Epithelial cell of proximal tubule (primary cell): ENCODE measurements around the gene UGT1A3. TPM values are rescaled to one million over a fixed set of nuclear protein-coding genes. Genes with fewer than 3 reads are reported as not detected.
"Not testable (repeated sequence)": the region's sequence is repeated elsewhere in the genome, so short reads cannot be mapped to it uniquely, and the experiment has no call there.

Experiments
- DNase-seq: peaks from one replicate; pipeline ENCODE4 v3.0.0-alpha.2; 2011; ENCODE audit warnings: low read depth
- H3K4me3 ChIP-seq: 2 replicates; pipeline ENCODE4 v1.5.1; 2011; ENCODE audit warnings: low read depth, mild to moderate bottlenecking, low read length
- CTCF ChIP-seq: conservative IDR thresholded peaks from 2 replicates; pipeline ENCODE4 v1.5.1; 2012; ENCODE audit warnings: low read depth, mild to moderate bottlenecking, low read length
- total RNA-seq: library from RNA; depleted of rRNA; stranded (reverse); fragments of >200 nt; gene quantifications from 2 replicates; pipeline ENCODE4 v1.2.3, GENCODE V29; 2015

UGT1A3 gene
- total RNA-seq, 1 donor from 2014 or later = not detected

- H3K4me3 ChIP-seq = no peak overlapping the region
- DNase-seq = no peak
- TF ChIP-seq CTCF = no peak
These were observed 17.8 kb downstream of the UGT1A3 start for GRCh38 chr2:233746475-233747282.

DNA sequence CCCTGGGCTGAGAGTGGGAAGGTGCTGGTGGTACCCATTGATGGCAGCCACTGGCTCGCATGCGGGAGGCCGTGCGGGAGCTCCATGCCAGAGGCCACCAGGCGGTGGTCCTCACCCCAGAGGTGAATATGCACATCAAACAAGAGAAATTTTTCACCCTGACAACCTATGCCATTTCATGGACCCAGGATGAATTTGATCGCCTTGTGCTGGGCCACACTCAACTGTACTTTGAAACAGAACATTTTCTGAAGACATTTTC lies 18.4 kb downstream of the UGT1A3 start:
- no peak overlapping the region for H3K4me3 ChIP-seq
- TF ChIP-seq CTCF = no peak
- DNase-seq = no peak

DNA sequence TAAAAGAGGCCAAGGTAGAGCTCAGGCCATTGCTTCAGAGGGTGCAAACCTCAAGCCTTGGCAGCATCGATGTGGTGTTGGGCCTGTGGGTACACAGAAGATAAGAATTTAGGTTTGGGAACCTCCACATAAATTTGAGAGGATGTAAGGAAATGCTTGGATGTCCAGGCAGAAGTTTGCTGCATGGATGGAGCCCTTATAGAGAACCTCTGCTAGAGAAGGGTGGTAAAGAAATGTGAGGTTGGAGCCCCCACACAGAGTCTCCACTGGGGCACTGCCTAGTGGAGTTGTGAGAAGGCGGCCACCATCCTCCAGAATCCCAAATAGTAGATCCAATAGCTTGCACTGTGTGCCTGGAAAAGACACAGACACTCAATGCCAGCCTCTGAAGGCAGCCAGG lies 21.8 kb downstream of the UGT1A3 start:
- DNase-seq, H3K4me3 ChIP-seq: not testable (repeated sequence)

- DNase-seq = not testable (repeated sequence)
These were observed 22.6 kb downstream of the UGT1A3 start for GRCh38 chr2:233751212-233752009.

DNA sequence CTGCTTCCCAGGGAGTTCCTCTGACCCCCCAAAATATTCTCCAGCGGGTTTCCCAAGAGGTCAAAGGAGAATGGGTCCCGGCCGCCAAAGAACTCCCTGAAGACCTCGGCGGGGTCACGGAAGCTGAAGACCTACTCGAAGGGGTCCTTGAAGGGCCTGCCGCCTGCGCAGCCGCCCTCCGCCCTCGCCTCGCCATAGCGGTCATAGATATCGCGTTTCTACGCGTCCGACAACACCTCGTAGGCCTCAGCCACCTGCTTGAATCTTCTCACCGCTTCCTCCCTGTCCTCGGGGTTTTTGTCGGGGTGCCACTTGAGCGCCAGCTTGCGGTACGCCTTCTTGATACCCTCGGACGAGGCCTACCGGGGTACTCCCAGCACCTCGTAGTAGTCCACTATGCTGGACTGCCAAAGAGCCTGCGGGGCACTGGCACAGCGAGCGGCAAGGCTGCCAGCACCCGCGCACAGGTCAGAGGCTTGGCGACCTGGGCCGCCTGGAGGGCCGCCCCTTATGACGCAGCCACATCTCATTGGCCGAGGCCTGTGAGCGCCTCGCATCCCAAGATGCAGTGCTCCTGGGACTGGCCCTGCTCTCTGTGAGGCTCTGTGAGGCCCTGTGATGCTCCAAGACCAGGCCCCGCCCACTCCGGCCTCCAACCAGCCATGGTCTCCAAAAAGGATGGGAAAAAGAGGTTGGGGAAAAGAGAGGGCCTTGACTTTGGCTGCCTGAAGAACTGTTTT lies 26.2 kb downstream of the UGT1A3 start:
- no peak overlapping the region for H3K4me3 ChIP-seq
- no peak for DNase-seq
- no peak for TF ChIP-seq CTCF

More at GRCh38 chr2:233751212-233752009, 22.6 kb downstream of the UGT1A3 start:
- not testable (repeated sequence) for H3K4me3 ChIP-seq

DNA sequence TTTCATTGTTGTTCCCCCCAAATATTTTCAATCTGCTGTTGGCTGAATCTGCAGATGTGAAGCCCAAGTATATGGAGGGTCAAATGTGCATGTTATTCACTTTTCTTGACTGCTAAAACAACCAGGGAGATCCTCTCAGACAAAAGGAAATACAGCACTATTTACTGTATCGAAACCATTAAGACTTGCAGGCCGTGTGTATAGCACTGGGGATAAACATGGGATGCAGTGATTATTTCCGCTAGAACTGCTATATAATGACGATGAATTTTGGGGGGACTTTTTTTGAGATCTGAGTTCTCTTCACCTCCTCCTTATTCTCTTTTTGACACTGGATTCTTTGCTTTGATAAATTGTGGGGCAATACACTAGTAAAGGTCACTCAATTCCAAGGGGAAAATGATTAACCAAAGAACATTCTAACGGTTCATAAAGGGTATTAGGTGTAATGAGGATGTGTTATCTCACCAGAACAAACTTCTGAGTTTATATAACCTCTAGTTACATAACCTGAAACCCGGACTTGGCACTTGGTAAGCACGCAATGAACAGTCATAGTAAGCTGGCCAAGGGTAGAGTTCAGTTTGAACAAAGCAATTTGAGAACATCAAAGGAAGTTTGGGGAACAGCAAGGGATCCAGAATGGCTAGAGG lies 27.7 kb downstream of the UGT1A3 start:
- no peak for TF ChIP-seq CTCF
- no peak for DNase-seq
- H3K4me3 ChIP-seq = no peak overlapping the region

- DNase-seq = no peak
- TF ChIP-seq CTCF = no peak
- H3K4me3 ChIP-seq = no peak overlapping the region
These were observed 29.3 kb downstream of the UGT1A3 start for GRCh38 chr2:233758141-233758540.
